Mucosa of stomach (tissue), 1 donor: Measurements from ENCODE around the gene PACSIN2.
A peak's percentile ranks its signal among the peaks of the same experiment; 100 is the strongest.
"Not testable (repeated sequence)": the region's sequence is repeated elsewhere in the genome, so short reads cannot be mapped to it uniquely, and the experiment has no call there.

ENCODE experiments used
- H3K27me3 ChIP-seq: one replicate; pipeline ENCODE4 v1.7.0; 2013; ENCODE audit warnings: mild to moderate bottlenecking, low read length; ENCODE audit not compliant: control insufficient read depth, insufficient read depth
- H3K36me3 ChIP-seq: one replicate; pipeline ENCODE4 v1.7.0; 2013; ENCODE audit warnings: low read length; ENCODE audit not compliant: control insufficient read depth, insufficient read depth
- H3K4me1 ChIP-seq: one replicate; pipeline ENCODE4 v1.7.0; 2013; ENCODE audit warnings: mild to moderate bottlenecking, low read length; ENCODE audit not compliant: control insufficient read depth, insufficient read depth
- H3K4me3 ChIP-seq: one replicate; pipeline ENCODE4 v1.7.0; 2013; ENCODE audit warnings: low read length
- H3K9ac ChIP-seq: one replicate; pipeline ENCODE4 v1.7.0; 2013; ENCODE audit warnings: mild to moderate bottlenecking, low read length, moderate library complexity
- H3K9me3 ChIP-seq: one replicate; pipeline ENCODE4 v1.7.0; 2013; ENCODE audit warnings: mild to moderate bottlenecking, low read length, moderate library complexity; ENCODE audit not compliant: control insufficient read depth
- donor health status: Pancreatic carcinoma.

The PACSIN2 gene

GRCh38 chr22:42922374-42923191, 92.4 kb downstream of the PACSIN2 start:
- Histone ChIP-seq H3K9ac (peak overlapping the region; percentile 55), H3K9me3 (no peaks in the 10 kb centered on the region), H3K27me3 (no peaks in the 10 kb centered on the region), H3K4me1 (peaks cover 53% of the 10 kb centered on the region), H3K4me3 (no peak overlapping the region), H3K36me3 (no peaks in the 10 kb centered on the region)

GRCh38 chr22:42920101-42920820, 94.7 kb downstream of the PACSIN2 start:
- Histone ChIP-seq H3K9ac (no peak overlapping the region), H3K27me3 (no peaks in the 10 kb centered on the region), H3K9me3 (no peaks in the 10 kb centered on the region), H3K4me1 (peaks cover 48% of the 10 kb centered on the region), H3K36me3 (no peaks in the 10 kb centered on the region), H3K4me3 (no peak overlapping the region)

GRCh38 chr22:42919199-42919598, 95.8 kb downstream of the PACSIN2 start:
- no peak overlapping the region for H3K4me3 ChIP-seq
- no peak overlapping the region for H3K9ac ChIP-seq
- peaks cover 52% of the 10 kb centered on the region for H3K4me1 ChIP-seq
- H3K27me3 ChIP-seq = no peaks in the 10 kb centered on the region
- H3K9me3 ChIP-seq = no peaks in the 10 kb centered on the region
- no peaks in the 10 kb centered on the region for H3K36me3 ChIP-seq

- H3K27me3 ChIP-seq = no peaks in the 10 kb centered on the region
- no peak overlapping the region for H3K4me3 ChIP-seq
- no peaks in the 10 kb centered on the region for H3K9me3 ChIP-seq
- H3K9ac ChIP-seq = peak overlapping the region; percentile 18
- H3K36me3 ChIP-seq = no peaks in the 10 kb centered on the region
- peaks cover 59% of the 10 kb centered on the region for H3K4me1 ChIP-seq
These were observed 96.4 kb downstream of the PACSIN2 start for GRCh38 chr22:42918500-42918899.

GRCh38 chr22:42917358-42917757, 97.6 kb downstream of the PACSIN2 start:
- H3K9me3 ChIP-seq, H3K27me3 ChIP-seq, H3K4me3 ChIP-seq, H3K36me3 ChIP-seq, H3K9ac ChIP-seq: not testable (repeated sequence)
- peaks cover 61% of the 10 kb centered on the region for H3K4me1 ChIP-seq

GRCh38 chr22:42915980-42916765, 98.8 kb downstream of the PACSIN2 start:
- no peaks in the 10 kb centered on the region for H3K27me3 ChIP-seq
- H3K36me3 ChIP-seq = no peaks in the 10 kb centered on the region
- no peak overlapping the region for H3K9ac ChIP-seq
- peaks cover 59% of the 10 kb centered on the region for H3K4me1 ChIP-seq
- no peaks in the 10 kb centered on the region for H3K9me3 ChIP-seq
- no peak overlapping the region for H3K4me3 ChIP-seq

- Histone ChIP-seq H3K4me3 (no peak overlapping the region), H3K4me1 (peaks cover 55% of the 10 kb centered on the region)
These were observed 100.4 kb downstream of the PACSIN2 start for GRCh38 chr22:42914511-42915076.

GRCh38 chr22:42913874-42914510, 101.0 kb downstream of the PACSIN2 start:
- H3K27me3 ChIP-seq = no peaks in the 10 kb centered on the region
- no peaks in the 10 kb centered on the region for H3K9me3 ChIP-seq
- no peaks in the 10 kb centered on the region for H3K36me3 ChIP-seq
- H3K4me1 ChIP-seq = peaks cover 52% of the 10 kb centered on the region
- no peak overlapping the region for H3K4me3 ChIP-seq
- H3K9ac ChIP-seq = no peak overlapping the region

More at GRCh38 chr22:42914511-42915076, 100.4 kb downstream of the PACSIN2 start:
- Histone ChIP-seq H3K36me3 (no peaks in the 10 kb centered on the region), H3K27me3 (no peaks in the 10 kb centered on the region), H3K9ac (no peak overlapping the region), H3K9me3 (no peaks in the 10 kb centered on the region)

GRCh38 chr22:42912059-42912458, 102.9 kb downstream of the PACSIN2 start:
- Histone ChIP-seq H3K9ac (no peak overlapping the region), H3K4me1 (peaks cover 45% of the 10 kb centered on the region), H3K36me3 (no peaks in the 10 kb centered on the region)

GRCh38 chr22:42910221-42910942, 104.6 kb downstream of the PACSIN2 start:
- no peaks in the 10 kb centered on the region for H3K36me3 ChIP-seq
- H3K9ac ChIP-seq = no peak overlapping the region
- peaks cover 45% of the 10 kb centered on the region for H3K4me1 ChIP-seq

More at GRCh38 chr22:42912059-42912458, 102.9 kb downstream of the PACSIN2 start:
- Histone ChIP-seq H3K9me3 (no peaks in the 10 kb centered on the region), H3K4me3 (no peak overlapping the region), H3K27me3 (no peaks in the 10 kb centered on the region)

More at GRCh38 chr22:42910221-42910942, 104.6 kb downstream of the PACSIN2 start:
- Histone ChIP-seq H3K4me3 (no peak overlapping the region), H3K27me3 (no peaks in the 10 kb centered on the region), H3K9me3 (no peaks in the 10 kb centered on the region)
